OCI-LY7 (cell line): ENCODE results near the gene PLCB1. TPM values are rescaled to one million over a fixed set of nuclear protein-coding genes. Genes with fewer than 3 reads are reported as not detected.

Experiments
- BruUV-seq: library from RNA; stranded (reverse); fragments of 400-500 nt; replicated peaks from 2 replicates; lab custom pipeline; 2021; lab: Mats Ljungman, UMichigan
- CTCF ChIA-PET: fragments of 300-600 bp; sonication (Branson Sonifier 250); formaldehyde crosslinking; loops from one replicate; lab custom pipeline; 2022; ENCODE audit warnings: antibody characterized with exemption; ENCODE audit not compliant: unreplicated experiment; lab: Charles Lee
- POLR2A ChIA-PET: fragments of 300-600 bp; sonication (Branson Sonifier 250); formaldehyde crosslinking; loops from one replicate; lab custom pipeline; 2022; ENCODE audit warnings: antibody characterized with exemption; lab: Charles Lee
- DNase-seq: peaks from one replicate; pipeline ENCODE4 v3.0.0-alpha.2; 2015; ENCODE audit warnings: low spot score
- H2AFZ ChIP-seq: fragments of 200-600 bp; sonication (generic), shearing (Covaris generic); 2 replicates; pipeline ENCODE4 v1.6.1; 2014; ENCODE audit warnings: mild to moderate bottlenecking, antibody characterized with exemption, low read length, moderate library complexity
- H3K27ac ChIP-seq: fragments of 200-600 bp; sonication (generic); 2 replicates; pipeline ENCODE4 v1.5.1; 2014; ENCODE audit warnings: mixed run types, low read depth, mild to moderate bottlenecking, moderate library complexity, low read length, inconsistent platforms; ENCODE audit not compliant: poor library complexity, severe bottlenecking
- H3K36me3 ChIP-seq: fragments of 200-600 bp; sonication (generic); 2 replicates; pipeline ENCODE4 v1.6.1; 2014; ENCODE audit warnings: mild to moderate bottlenecking, antibody characterized with exemption, low read length, moderate library complexity, mixed read lengths; ENCODE audit not compliant: insufficient read depth
- H3K4me1 ChIP-seq: fragments of 200-600 bp; sonication (generic); 2 replicates; pipeline ENCODE4 v1.5.1; 2014; ENCODE audit warnings: mild to moderate bottlenecking, low read length; ENCODE audit not compliant: insufficient read depth, poor library complexity, severe bottlenecking
- H3K4me2 ChIP-seq: fragments of 200-600 bp; sonication (generic); 2 replicates; pipeline ENCODE4 v1.6.1; 2014; ENCODE audit warnings: mild to moderate bottlenecking, low read length
- H3K4me3 ChIP-seq: fragments of 200-600 bp; sonication (generic); 2 replicates; pipeline ENCODE4 v1.5.1; 2014; ENCODE audit warnings: mild to moderate bottlenecking, low read depth, low read length; ENCODE audit not compliant: poor library complexity, severe bottlenecking
- H3K79me2 ChIP-seq: fragments of 200-600 bp; sonication (generic); 2 replicates; pipeline ENCODE4 v1.6.1; 2016; ENCODE audit warnings: low read depth, mild to moderate bottlenecking, low read length, moderate library complexity, mixed read lengths; ENCODE audit not compliant: insufficient read depth
- H3K9me2 ChIP-seq: fragments of 200-600 bp; sonication (generic); 2 replicates; pipeline ENCODE4 v1.6.1; 2016; ENCODE audit warnings: mild to moderate bottlenecking, low read length, mixed read lengths; ENCODE audit not compliant: insufficient read depth
- H3K9me3 ChIP-seq: fragments of 200-600 bp; sonication (generic); 2 replicates; pipeline ENCODE4 v1.6.1; 2014; ENCODE audit warnings: mild to moderate bottlenecking, mixed run types, low read length, mixed read lengths
- H4K20me1 ChIP-seq: fragments of 200-600 bp; sonication (generic); 2 replicates; pipeline ENCODE4 v1.6.1; 2014; ENCODE audit warnings: mild to moderate bottlenecking, antibody characterized with exemption, low read length, moderate library complexity, mixed read lengths; ENCODE audit not compliant: insufficient read depth
- CTCF ChIP-seq: fragments of 200-600 bp; sonication (generic); conservative IDR thresholded peaks from 2 replicates; pipeline ENCODE4 v1.5.1; 2014; ENCODE audit warnings: mild to moderate bottlenecking, antibody characterized with exemption, low read length, moderate library complexity, mixed read lengths
- EZH2phosphoT487 ChIP-seq: fragments of 200-600 bp; sonication (generic); IDR thresholded peaks from 2 replicates; pipeline ENCODE4 v1.6.1; 2018; ENCODE audit warnings: low read depth, borderline replicate concordance, mild to moderate bottlenecking, mixed run types, antibody characterized with exemption, low read length, moderate library complexity, mixed read lengths
- intact Hi-C: fragments of 100-400 bp; cut with micrococcal nuclease; formaldehyde crosslinking; loops from one replicate; pipeline ENCODE4 v1.10.0; 2022; ENCODE audit not compliant: unreplicated experiment
- total RNA-seq, 2 experiments: library from RNA; depleted of rRNA in 1 of 2; stranded (reverse); fragments of >200 nt in 1 of 2; shearing (Covaris generic) in 1 of 2; gene quantifications; 2 replicates each; pipeline ENCODE4 v1.2.3, GENCODE V29; 2014 to 2022

PLCB1 gene
- total RNA-seq, 2 experiments from 2014 or later: 14.6 to 30.5 TPM

- Histone ChIP-seq H2AFZ (no peak overlapping the region), H3K4me1 (no peaks in the 10 kb centered on the region), H3K4me2 (no peak overlapping the region), H3K4me3 (no peak overlapping the region), H3K79me2 (no peaks in the 10 kb centered on the region), H3K9me3 (no peaks in the 10 kb centered on the region), H4K20me1 (no peaks in the 10 kb centered on the region), H3K27ac (no peak overlapping the region), H3K9me2 (no peaks in the 10 kb centered on the region), H3K36me3 (no peaks in the 10 kb centered on the region)
- ChIA-PET POLR2A (interaction anchor here (0.6 kb wide), 1 partner anchor 796 kb away, joined by 3 read pairs; no protein-coding TSS in a partner anchor), CTCF (no interaction called here)
- DNase-seq: no peak
- TF ChIP-seq CTCF (no peak), EZH2phosphoT487 (no peak)
- intact Hi-C loops: no loop called here
- BruUV-seq: no TSS peak
Observed at GRCh38 chr20:8795404-8795803, 663.3 kb downstream of the PLCB1 start.

GRCh38 chr20:8796088-8796660, 664.1 kb downstream of the PLCB1 start:
- H3K36me3 ChIP-seq: no peaks in the 10 kb centered on the region
- H3K27ac ChIP-seq: no peak overlapping the region
- H3K4me1 ChIP-seq: no peaks in the 10 kb centered on the region
- no peak overlapping the region for H3K4me3 ChIP-seq
- no peaks in the 10 kb centered on the region for H3K79me2 ChIP-seq
- BruUV-seq: no TSS peak
- no peaks in the 10 kb centered on the region for H3K9me2 ChIP-seq
- no peaks in the 10 kb centered on the region for H3K9me3 ChIP-seq
- no peak overlapping the region for H3K4me2 ChIP-seq
- ChIA-PET CTCF (no interaction called here), POLR2A (no interaction called here)
- intact Hi-C loops: no loop called here
- no peak for DNase-seq
- TF ChIP-seq EZH2phosphoT487 (no peak), CTCF (no peak)
- no peaks in the 10 kb centered on the region for H4K20me1 ChIP-seq
- H2AFZ ChIP-seq: no peak overlapping the region

- Histone ChIP-seq H3K79me2 (no peaks in the 10 kb centered on the region), H3K9me2 (no peaks in the 10 kb centered on the region), H3K36me3 (no peaks in the 10 kb centered on the region), H3K27ac (no peak overlapping the region), H3K4me2 (no peak overlapping the region), H4K20me1 (no peaks in the 10 kb centered on the region), H2AFZ (no peak overlapping the region), H3K4me3 (no peak overlapping the region), H3K9me3 (no peaks in the 10 kb centered on the region), H3K4me1 (no peaks in the 10 kb centered on the region)
- ChIA-PET POLR2A (no interaction called here), CTCF (no interaction called here)
- TF ChIP-seq EZH2phosphoT487 (no peak), CTCF (no peak)
- no peak for DNase-seq
- intact Hi-C loops: no loop called here
- no TSS peak for BruUV-seq
Observed at GRCh38 chr20:8798505-8798904, 666.4 kb downstream of the PLCB1 start.
